ENCODE measurements around the gene NCKAP5.

DNA sequence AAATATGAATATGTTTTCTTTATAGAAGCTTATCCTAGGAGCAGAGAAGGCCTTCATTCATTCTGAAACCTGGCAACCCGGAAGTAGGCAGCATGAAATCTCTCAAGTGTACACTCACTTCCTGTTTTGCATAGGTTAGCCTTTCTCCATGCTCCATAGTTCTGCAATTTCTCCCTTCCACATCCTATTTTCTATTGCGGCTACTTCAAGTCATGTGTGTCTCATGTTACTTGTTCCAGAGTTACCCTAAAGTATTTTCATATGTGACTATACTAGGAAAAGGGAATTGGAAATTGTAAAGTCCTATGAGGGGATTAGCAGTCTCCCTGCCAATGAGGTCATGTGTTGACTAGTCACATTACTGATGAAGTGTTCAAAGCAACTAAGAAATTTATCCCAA is 320.6 kb downstream of the NCKAP5 start:
- TF ChIP-seq, protein P1, sequence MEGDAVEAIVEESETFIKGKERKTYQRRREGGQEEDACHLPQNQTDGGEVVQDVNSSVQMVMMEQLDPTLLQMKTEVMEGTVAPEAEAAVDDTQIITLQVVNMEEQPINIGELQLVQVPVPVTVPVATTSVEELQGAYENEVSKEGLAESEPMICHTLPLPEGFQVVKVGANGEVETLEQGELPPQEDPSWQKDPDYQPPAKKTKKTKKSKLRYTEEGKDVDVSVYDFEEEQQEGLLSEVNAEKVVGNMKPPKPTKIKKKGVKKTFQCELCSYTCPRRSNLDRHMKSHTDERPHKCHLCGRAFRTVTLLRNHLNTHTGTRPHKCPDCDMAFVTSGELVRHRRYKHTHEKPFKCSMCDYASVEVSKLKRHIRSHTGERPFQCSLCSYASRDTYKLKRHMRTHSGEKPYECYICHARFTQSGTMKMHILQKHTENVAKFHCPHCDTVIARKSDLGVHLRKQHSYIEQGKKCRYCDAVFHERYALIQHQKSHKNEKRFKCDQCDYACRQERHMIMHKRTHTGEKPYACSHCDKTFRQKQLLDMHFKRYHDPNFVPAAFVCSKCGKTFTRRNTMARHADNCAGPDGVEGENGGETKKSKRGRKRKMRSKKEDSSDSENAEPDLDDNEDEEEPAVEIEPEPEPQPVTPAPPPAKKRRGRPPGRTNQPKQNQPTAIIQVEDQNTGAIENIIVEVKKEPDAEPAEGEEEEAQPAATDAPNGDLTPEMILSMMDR (IDR thresholded peaks at IDR 0.05 in 4 of 5, conservative IDR thresholded peaks at IDR 0.05 in 1 of 5): no peak
- TF ChIP-seq POLR2A (IDR thresholded peaks at IDR 0.05): no peak
